GM19238 (cell line): ENCODE measurements around the gene TOX2.

Experiments used
- DNase-seq: peaks from one replicate; pipeline ENCODE4 v3.0.0; 2011; ENCODE audit warnings: low spot score; ENCODE audit not compliant: insufficient read length

The TOX2 gene

GRCh38 chr20:44018942-44019637 lies 104.4 kb downstream of the TOX2 start:
- no peak for DNase-seq

GRCh38 chr20:44019638-44020335 lies 105.1 kb downstream of the TOX2 start:
- DNase-seq: no peak

- DNase-seq: no peak
Observed at GRCh38 chr20:44020406-44021148, 105.9 kb downstream of the TOX2 start.

- DNase-seq: no peak
Observed at GRCh38 chr20:44021186-44021585, 106.5 kb downstream of the TOX2 start.

GRCh38 chr20:44021900-44022299 lies 107.2 kb downstream of the TOX2 start:
- DNase-seq: no peak

GRCh38 chr20:44022464-44022863 lies 107.8 kb downstream of the TOX2 start:
- no peak for DNase-seq

GRCh38 chr20:44023515-44024371 lies 109.1 kb downstream of the TOX2 start:
- DNase-seq: no peak

GRCh38 chr20:44024820-44025580 lies 110.3 kb downstream of the TOX2 start:
- no peak for DNase-seq

GRCh38 chr20:44025756-44026155 lies 111.1 kb downstream of the TOX2 start:
- no peak for DNase-seq

GRCh38 chr20:44026647-44027342 lies 112.1 kb downstream of the TOX2 start:
- no peak for DNase-seq

- no peak for DNase-seq
Observed at GRCh38 chr20:44027343-44028002, 112.8 kb downstream of the TOX2 start.

GRCh38 chr20:44028003-44028730 lies 113.5 kb downstream of the TOX2 start:
- no peak for DNase-seq

- no peak for DNase-seq
Observed at GRCh38 chr20:44028868-44029847, 114.5 kb downstream of the TOX2 start.

- DNase-seq: no peak
Observed at GRCh38 chr20:44029848-44030230, 115.2 kb downstream of the TOX2 start.

- no peak for DNase-seq
Observed at GRCh38 chr20:44030394-44030793, 115.7 kb downstream of the TOX2 start.

GRCh38 chr20:44031001-44031574 lies 116.4 kb downstream of the TOX2 start:
- DNase-seq: no peak
